HG03342 (cell line): ENCODE results near the gene NDUFS5.
"Not testable (repeated sequence)": the region's sequence is repeated elsewhere in the genome, so short reads cannot be mapped to it uniquely, and the experiment has no call there.

ENCODE experiments used
- ATAC-seq: cut with Tn5 transposase; IDR thresholded peaks from one replicate; pipeline ENCODE4 v1.9.1; 2021; ENCODE audit warnings: mild to moderate bottlenecking, moderate library complexity; ENCODE audit not compliant: unreplicated experiment

NDUFS5 gene

DNA sequence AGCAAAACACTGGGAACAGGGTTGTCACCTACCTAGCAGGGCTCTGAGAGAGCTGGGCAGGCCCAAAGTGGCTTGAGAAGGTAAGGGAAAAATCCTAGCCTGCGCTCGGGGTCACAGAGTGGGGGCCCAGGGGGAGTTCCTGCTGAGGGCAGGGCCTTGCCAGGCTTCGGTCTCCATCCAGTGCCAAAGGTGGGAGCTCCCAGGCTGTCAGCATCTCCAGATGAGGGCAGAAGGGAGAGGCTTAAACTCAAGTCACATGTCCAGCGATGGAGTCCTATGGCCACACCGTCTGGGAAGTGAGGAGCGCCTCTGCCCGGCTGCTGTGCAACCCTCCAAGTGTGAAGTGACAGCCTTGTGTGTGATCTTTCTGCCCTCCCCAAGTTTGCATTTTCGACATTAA lies 11.2 kb upstream of the NDUFS5 start:
- ATAC-seq: not testable (repeated sequence)

DNA sequence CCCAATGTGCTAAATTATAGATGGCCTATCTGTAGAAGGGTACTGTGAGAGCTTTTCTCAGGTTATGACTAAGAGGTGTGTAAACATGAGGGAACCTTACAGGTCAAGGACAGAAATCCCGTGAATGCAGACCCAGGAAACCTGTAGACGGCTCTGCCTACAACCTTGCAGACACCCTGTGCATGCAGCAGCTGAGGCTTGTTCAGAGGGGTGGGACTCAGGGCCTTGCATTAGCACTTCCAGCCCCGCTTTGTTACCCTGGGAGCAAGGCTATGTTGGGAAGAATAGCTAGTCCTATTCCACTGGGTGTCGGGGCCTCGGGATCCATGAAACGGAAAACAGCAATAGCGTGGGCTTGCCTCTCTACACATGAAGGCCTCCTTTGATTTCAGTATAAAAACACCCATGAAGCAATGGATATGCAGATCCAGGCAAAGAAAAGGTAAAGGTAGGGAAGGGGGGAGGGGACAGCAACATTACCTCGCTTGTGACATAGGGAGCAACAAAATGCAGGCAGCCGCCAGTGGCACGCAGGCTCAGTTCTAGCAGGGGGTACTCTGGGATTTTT lies 9.5 kb upstream of the NDUFS5 start:
- no peak for ATAC-seq

DNA sequence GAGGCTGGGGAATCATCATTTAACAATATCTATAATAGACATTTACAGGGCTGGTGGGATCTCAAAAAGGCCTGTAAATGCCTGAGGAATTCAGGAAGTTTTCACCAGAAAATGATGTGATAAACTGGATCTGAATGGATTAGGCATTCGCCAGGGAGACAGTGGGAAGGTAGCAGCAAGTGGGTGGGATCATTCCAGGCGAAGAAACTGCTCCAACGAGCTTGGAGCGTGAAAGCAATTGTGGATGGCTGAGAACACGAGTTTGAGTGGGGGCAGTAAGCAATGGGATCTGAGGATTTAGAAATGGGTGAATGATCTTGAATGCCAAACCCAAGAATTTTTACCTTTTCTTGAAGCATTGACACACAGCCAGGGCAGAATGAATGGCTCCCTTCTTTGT lies 8.9 kb upstream of the NDUFS5 start:
- no peak for ATAC-seq

DNA sequence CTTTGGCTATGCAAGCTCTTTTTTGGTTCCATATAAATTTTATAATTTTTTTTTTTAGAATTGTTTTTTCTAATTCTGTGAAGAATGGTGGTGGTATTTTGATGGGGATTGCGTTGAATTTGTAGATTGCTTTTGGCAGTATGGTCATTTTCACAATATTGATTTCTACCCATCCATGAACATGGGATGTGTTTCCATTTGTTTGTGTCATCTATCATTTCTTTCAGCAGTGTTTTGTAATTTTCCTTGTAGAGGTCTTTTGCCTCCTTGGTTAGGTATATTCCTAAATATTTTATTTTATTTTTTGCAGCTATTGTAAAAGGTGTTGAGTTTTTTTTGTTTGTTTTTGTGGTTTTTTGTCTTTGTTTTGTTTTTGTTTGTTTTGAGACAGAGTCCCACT lies 5.7 kb upstream of the NDUFS5 start:
- ATAC-seq: not testable (repeated sequence)

DNA sequence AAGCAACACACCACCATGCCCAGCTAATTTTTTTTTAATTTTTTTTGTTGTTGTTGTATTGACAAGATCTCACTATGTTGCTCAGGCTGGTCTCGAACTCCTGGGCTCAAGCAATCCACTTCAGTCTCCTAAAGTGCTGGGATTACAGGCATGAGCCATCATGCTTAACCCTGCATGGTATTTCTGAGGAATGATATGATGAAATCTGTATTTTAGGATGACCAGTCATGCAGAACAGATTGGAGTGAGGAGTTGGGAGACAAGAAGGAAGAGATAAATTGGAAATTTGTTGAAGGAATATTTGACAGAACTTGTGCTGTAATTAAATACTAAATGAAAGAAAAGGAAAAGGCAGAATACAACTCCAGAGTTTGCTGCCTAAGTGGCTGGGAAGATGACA lies 4.7 kb upstream of the NDUFS5 start:
- ATAC-seq: no peak

DNA sequence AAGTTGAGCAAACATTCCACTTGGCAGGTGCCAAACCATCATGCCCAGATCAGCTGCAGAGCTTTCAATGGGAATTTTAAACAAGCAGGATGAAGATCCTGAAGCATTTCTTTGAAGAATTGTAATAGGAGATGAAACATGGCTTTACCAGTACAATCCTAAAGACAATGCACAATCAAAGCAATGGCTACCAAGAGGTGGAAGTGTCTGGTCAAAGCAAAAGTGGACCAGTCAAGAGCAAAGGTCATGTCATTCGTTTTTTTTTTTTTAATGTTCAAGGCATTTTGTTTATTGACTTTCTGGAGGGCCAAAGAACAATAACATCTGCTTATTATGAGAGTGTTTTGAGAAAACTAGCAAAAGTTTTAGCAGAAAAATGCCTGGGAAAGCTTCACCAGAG lies 3.0 kb upstream of the NDUFS5 start:
- ATAC-seq: no peak

DNA sequence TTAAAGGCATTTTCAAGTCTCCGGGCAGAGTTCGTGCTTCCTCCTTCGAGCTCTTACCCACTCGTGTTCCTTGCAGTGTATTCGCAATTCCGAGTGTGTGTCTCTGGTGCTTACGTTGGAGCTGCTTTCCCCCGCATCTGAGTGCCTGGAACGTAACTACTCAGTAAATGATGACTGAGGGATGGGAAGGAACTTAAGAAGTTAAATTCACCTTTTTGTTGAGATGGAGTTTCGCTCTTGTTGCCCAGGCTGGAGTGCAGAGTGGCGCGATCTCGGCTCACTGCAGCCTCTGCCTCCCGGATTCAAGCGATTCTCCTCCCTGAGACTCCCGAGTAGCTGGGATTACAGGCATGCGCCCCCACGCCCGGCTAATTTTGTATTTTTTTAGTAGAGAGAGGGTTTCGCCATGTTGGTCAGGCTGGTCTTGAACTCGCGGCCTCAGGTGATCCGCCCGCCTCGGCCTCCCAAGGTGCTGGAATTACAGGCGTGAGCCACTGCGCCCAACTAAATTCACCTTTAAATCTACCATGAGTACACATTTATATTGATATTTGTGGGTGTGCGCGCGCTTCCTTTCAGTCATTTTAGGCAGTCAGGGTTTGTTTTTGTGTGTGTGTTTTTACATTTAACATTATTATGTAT lies 837 bp downstream of the NDUFS5 start:
- ATAC-seq: peak; percentile 7

DNA sequence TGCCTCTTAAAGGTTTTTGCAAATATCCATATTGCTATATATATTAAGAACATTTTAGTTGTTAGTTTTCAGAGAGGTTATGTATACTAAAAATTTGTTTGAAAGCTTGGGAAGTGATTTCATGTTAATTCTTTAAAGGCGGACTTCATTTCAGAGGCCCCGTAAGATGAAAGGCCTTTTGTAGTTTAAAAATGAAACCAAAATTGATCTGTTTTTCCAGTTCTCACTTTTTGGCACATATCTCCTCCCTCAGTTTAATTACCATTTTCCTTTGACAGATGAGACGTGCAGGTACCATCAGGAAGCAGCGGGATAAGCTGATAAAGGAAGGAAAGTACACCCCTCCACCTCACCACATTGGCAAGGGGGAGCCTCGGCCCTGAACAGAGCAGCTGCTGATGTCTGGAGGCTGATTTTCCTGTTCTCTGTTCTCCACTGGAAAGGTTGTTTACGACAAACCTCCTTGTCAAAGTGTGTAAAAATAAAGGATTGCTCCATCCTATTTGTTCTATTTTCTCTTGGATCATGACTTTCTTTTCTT lies 8.0 kb downstream of the NDUFS5 start:
- ATAC-seq: no peak

DNA sequence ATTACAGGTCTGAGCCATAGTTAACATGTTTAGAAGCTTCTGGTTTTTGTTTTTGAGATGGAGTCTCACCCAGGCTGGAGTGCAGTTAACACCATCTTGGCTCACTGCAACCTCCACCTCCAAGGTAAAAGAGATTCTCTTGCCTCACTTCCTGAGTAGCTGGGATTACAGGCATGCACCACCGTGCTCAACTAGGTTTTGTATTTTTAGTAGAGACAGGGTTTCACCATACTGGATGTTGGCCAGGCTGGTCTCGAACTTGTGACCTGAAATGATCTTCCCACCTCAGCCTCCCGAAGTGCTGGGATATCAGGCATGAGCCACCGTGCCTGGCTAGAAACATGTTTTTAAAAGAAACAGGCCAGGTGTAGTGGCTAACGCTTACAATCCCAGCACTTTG lies 10.5 kb downstream of the NDUFS5 start:
- ATAC-seq: no peak

DNA sequence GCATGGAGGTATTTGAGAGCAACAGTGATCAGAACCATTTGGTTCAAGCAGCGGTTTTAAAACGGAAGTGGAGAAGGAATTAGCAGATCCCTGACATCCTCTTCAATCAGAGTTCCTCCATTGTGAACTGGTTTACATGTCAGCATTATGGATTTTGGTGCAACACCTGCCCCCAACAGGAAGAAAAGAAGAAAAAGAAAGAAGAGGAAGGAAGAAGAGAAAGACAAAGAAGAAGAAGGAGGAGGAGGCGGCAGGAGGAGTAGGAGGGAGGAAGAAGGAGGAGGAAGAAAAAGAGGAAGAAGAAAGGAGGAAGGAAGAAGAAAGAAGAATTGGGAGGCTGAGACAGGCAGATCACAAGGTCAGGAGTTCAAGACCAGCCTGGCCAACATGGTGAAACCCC lies 17.4 kb downstream of the NDUFS5 start:
- ATAC-seq: no peak

DNA sequence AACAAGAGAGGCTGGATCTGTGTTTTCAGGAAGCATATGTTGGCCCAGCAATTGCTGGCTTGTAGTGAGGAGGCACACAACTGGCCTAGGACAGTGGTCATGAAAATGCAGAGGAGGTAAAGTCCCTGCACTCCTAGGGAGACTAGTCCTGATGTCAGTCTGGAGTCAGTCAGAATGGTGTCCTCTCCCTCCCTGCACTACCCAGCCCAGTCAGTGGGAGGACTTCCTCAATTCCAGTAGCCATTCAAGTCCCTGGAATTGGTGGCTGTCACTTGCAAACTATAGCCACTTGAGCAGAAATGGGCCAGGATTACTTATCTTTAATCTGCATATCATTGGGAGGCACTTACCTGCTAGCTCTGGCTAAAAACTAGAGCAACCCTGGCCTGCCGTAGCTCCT lies 18.6 kb downstream of the NDUFS5 start:
- ATAC-seq: no peak

DNA sequence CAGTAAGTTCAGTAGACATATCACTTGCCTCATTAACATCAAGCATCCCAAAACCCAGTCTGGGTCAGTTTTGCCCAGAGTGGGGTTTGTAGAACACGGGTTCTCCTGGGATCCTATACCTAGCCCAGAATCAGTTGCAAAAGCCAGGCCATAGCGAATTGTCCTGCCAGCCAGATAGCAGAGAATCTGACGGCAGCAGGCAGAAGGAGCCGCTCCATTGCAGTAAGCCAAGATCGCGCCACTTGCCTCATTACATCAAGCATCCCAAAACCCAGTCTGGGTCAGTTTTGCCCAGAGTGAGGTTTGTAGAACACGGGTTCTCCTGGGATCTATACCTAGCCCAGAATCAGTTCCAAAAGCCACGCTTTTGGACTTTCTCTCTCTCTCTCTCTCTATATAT lies 19.1 kb downstream of the NDUFS5 start:
- ATAC-seq: no peak

DNA sequence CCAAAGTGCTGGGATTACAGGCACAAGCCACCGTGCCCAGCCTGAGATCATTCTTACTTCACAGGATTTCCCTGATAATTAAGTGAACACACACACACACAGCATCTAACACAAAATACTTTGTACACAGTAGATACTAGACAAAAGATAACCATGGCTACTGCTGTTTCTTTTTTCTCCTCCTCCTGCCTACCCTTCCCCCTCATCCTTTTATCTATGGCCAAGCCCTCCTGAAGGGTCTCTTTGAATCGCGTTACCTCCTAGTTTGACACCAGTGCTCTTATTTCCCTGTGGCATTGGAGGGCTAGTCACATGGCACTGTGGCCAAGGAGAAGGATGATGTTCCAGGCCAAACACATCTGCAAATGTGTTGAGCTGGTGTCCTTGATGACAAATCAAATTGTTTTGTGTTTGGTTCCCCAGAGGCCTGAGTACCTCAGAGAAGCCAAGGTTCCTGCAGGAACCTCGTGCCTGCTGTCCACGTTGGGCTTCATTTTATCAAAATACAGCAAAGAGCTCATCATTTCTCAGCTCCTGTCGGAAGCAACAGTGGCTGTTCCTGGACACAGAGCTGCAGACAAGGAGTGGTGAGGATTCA lies 20.6 kb downstream of the NDUFS5 start:
- ATAC-seq: no peak

DNA sequence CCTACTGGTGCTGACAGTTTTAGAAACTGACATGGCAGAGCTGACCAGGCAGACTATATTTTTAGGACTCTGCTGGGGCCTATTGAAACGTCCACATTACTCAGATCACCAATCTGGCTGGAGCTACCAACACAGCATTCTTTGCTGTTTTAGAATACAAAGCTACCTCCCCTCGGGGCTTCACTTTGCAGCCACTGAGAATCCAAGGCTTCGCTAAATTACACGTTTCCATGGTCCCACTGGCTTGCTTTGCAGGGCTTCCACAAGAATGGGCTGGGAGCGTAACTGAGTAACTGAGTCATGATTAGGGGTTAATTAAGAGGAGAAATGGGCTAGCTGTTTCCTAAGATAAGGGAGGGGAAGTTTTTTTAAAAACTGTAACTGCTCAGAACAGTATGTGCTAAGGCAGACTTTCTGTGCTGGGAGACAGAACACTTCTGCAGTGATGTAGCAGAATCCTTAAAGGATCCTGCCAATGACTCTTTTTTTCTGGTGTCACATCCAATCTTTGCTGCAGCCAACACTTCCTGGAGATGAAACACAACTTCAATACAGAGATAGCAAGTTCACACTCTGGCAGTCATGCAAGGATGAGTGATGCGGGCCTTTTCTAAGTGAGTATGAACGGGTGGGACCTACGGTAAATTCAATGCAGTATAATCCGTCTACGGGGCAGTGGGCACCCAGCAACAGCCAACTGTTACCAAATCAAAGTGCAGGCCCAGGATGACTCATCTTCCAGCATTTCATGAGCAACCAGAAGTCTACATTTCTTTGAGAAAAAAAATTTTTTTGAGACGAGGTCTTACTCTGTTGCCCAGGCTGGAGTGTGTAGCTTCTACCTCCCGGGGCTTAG lies 21.5 kb downstream of the NDUFS5 start:
- ATAC-seq: no peak

DNA sequence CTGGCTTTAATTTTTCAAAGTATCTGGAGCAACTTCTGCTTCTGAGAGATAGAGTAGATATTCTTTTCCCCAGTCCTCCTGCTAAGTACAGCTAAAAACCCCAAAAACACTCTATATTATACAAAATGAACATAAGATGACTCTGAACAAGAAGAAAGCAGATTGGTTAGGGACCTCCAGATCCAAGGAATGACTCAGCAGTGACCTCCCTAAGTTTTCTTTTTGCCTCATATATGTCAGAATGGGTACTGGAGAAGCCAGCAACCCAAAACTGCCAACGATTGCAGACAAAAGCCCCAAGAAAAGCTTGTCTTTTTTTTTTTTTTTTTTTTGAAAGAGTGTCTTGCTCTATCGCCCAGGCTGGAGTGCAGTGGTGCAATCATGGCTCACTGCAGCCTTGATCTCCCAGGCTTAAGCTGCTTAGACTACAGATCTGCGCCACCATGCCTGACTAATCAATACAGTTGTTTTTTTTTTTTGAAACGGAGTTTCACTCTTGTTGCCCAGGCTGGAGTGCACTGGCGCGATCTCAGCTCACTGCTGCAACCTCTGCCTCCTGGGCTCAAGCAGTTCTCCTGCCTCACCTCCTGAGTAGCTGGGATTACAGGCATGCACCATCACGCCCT lies 22.7 kb downstream of the NDUFS5 start:
- no peak for ATAC-seq

DNA sequence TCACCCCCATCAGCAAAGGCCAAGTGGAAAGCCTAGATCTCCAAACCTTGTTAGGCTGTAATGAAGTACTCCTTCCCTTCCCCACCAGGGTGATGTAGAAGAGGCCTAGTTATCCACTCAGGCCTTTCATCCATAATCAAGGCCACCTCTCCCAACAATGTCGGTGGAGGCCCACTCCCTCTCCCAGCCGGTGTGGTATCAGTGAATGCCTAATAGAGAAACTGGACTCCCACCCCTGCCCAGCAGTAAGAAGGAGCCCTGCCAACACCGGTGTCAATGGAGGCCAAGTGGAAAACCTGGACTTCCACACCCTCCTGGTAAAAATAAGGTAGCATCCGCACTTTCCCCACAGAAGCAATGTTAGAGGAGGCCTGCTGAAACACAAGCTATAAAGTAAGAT lies 23.9 kb downstream of the NDUFS5 start:
- no peak for ATAC-seq

DNA sequence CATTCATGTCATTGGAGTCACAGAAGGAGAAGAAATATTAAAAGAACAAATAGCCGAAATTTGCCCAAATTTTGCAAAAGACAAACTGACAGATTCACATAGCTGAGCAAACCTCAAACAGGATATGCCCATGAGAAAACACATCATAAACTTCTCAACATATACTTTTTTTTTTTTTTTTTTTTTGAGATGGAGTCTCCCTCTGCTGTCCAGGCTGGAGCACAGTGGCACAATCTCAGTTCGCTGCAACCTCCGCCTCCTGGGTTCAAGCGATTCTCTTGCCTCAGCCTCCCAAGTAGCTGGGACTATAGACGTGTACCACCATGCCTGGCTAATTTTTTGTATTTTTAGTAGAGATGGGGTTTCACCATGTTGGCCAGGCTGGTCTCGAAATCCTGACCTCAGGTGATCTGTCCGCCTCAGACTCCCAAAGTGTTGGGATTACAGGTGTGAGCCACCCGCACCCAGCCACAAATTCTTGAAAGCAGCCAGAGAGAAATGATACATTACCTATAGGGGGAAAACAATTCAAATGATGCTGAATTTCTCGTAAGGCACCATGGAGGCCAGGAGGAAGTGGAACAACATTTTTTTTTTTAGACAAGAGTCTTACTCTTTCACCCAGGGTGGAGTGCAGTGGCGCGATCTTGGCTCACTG lies 25.2 kb downstream of the NDUFS5 start:
- ATAC-seq: not testable (repeated sequence)

DNA sequence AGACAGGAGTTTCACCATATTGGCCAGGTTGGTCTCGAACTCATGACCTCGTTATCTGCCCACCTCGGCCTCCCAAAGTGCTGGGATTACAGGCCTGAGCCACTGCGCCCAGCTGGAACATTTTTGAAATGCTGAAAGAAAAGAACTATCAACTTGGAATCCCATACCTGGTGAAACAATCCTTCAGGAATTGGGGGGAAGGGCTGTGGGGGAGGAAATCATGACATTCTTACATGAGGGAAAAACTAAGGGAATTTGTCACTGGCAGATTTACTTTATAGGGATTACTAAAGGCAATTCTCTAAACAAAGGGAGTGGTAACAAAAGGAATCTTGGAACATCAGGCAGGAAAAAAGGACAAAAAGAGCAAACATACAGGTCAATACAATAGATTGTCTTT lies 25.8 kb downstream of the NDUFS5 start:
- ATAC-seq: no peak

DNA sequence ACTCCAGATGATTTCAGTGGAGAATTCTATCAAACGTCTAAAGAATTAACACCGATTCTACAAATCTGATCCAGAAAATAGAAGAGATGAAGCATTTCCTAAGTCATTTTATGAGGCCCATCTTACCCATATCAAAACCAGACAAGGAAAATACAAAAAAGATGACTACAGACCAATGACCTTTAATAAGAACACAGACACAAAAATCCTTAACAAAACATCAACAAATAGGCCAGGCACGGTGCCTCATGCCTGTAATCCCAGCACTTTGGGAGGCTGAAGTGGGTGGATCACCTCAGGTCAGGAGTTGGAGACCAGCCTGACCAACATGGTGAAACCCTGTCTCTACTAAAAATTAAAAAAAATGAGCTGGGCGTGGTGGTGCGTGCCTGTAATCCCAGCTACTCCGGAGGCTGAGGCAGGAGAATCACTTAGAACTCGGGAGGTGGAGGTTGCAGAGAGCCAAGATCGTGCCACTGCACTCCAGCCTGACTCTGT lies 29.1 kb downstream of the NDUFS5 start:
- not testable (repeated sequence) for ATAC-seq

DNA sequence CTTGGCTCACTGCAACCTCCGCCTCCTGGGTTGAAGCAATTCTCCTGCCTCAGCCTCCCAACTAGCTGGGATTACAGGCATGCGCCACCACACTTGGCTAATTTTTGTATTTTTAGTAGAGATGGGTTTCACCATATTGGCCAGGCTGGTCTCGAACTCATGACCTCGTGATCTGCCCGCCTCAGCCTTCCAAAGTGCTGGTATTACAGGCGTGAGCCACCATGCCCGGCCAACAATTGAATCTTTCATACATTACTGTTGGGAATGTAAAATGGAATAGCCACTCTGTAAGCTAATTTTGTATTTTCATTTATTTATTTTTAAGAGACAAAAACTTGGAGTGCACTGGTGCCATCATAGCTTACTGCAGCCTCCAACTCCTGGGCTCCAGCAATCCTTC lies 35.4 kb downstream of the NDUFS5 start:
- not testable (repeated sequence) for ATAC-seq
